Adipocyte (in vitro differentiated cells): Measurements from ENCODE around the gene LGR6.
"Not testable (repeated sequence)": the region's sequence is repeated elsewhere in the genome, so short reads cannot be mapped to it uniquely, and the experiment has no call there.

ENCODE experiments used
- DNase-seq: peaks from one replicate; pipeline ENCODE4 v3.0.0-alpha.2; 2015; ENCODE audit warnings: low read depth
- H3K27me3 ChIP-seq: replicated peaks from 2 replicates; pipeline ENCODE4 v1.7.0; 2013; ENCODE audit warnings: mild to moderate bottlenecking, low read length, moderate library complexity; ENCODE audit not compliant: control insufficient read depth, insufficient read depth
- H3K36me3 ChIP-seq: 2 replicates; pipeline ENCODE4 v1.7.0; 2013; ENCODE audit warnings: low read length, mild to moderate bottlenecking, moderate library complexity; ENCODE audit not compliant: control insufficient read depth, insufficient read depth, severe bottlenecking
- H3K4me1 ChIP-seq: 2 replicates; pipeline ENCODE4 v1.7.0; 2013; ENCODE audit warnings: mild to moderate bottlenecking, low read length, moderate library complexity; ENCODE audit not compliant: control insufficient read depth, insufficient read depth
- H3K4me3 ChIP-seq: 2 replicates; pipeline ENCODE4 v1.7.0; 2013; ENCODE audit warnings: mild to moderate bottlenecking, low read length, moderate library complexity
- H3K9ac ChIP-seq: 2 replicates; pipeline ENCODE4 v1.7.0; 2013; ENCODE audit warnings: mild to moderate bottlenecking, low read length, moderate library complexity
- H3K9me3 ChIP-seq: 2 replicates; pipeline ENCODE4 v1.7.0; 2013; ENCODE audit warnings: mild to moderate bottlenecking, low read length, moderate library complexity; ENCODE audit not compliant: control insufficient read depth

LGR6 gene

DNA sequence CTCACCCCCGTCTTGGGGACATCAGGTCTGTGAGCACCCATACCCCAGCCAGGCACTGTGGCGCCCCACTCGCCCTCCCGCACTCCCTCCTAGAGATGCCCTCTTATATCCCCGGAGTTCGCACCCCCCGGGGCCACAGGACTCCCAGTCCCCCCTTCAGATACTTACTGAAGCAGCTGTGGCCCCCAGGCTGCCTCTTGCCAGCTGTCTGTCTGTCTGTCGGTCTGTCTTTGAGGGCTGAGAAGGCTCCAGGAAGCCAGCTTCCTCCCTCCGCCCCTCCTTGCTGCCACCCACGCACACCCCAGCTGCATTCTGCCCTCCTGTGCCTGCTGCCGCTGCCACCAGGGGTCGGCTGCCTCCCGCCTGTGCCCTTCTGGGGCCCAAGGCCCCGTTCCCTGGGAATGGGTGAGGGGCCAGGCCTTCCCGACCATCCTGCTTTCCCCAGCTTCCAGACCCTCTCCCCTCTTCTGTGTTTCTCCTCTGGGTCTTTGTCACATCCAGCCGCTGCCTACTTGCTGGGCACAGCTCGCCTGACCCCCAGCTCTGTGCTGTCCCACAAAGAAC is 33.1 kb upstream of the LGR6 start, which contains the start of gene PTPN7:
Gene PTPN7 (minus strand): TSS at position 226 of the 564 bp plus-strand sequence. CDS start 1,200 bp downstream, outside the sequence.
- Histone ChIP-seq H3K4me1 (no peaks in the 10 kb centered on the region), H3K4me3 (no peak within 1 kb of the TSS), H3K36me3 (no peaks in the 10 kb centered on the region), H3K27me3 (peaks cover 23% of the 10 kb centered on the region), H3K9ac (no peak within 1 kb of the TSS), H3K9me3 (no peaks in the 10 kb centered on the region)
- DNase-seq = no peak

DNA sequence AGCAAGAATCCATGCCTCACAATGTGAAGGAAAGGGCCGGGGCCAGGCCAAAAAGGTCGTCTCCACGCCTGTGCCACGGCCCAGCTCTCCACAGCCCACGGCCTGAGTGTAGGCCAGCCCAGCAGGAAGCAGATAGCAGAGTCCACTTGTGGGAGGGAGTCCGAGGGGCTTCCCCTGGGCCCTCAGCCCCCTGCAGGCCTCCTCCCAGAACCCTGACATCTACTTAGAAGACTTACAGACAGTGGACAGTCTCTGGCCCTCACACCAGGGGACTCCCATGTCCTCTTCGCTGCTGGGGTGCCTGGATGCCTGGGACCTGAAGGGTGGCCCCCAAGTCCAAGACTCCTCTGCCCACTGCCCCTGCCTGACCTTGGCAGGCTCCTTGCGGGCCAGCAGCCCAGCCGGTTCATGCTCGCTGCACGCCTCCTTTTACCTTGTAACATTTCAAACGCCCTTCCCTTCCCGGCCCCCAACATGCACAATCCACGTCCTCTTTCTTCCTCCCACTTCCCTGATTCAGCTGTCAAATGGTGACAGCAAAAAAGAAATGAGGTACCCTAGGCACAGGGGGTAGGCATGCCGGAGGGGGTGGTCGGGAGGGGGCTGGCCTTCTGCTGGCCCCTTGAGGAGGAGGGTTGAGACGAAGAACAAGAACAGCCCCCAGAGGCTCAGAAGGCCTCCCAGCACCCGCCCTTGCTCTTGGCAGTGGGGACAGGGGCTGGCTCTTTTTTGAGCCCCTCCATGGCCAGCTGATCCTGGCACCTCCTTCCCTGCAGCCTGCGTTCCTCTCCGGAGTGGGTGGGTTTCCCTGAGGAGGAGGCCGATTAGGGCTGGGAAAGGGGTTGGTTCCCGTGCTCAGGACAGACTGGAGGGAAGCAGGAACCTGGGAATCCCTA is 32.2 kb upstream of the LGR6 start:
- no peak for DNase-seq
- no peak overlapping the region for H3K4me3 ChIP-seq
- H3K36me3 ChIP-seq = no peaks in the 10 kb centered on the region
- no peaks in the 10 kb centered on the region for H3K4me1 ChIP-seq
- H3K27me3 ChIP-seq = peaks cover 23% of the 10 kb centered on the region
- no peak overlapping the region for H3K9ac ChIP-seq
- H3K9me3 ChIP-seq = no peaks in the 10 kb centered on the region

DNA sequence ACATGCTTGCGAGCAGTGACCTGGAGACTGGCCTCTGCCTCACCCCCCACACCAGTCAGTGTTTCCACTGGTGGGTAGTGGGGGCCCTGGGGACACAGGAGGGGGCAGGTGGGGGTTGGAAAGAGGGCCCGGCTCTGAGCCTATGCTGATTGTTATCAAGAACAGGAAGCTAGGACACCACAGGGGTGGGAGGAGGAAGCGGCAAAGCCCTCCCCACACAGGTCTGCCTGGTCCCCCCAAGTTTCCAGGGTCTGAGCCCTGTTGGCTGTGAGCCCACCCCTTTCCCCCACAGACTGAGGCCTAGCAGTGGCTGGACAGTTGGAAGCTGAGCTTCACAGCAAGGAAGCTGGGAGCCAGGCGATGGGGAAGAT is 31.6 kb upstream of the LGR6 start:
- H3K27me3 ChIP-seq = peaks cover 23% of the 10 kb centered on the region
- no peaks in the 10 kb centered on the region for H3K9me3 ChIP-seq
- no peak for DNase-seq
- no peaks in the 10 kb centered on the region for H3K4me1 ChIP-seq
- no peak overlapping the region for H3K9ac ChIP-seq
- no peaks in the 10 kb centered on the region for H3K36me3 ChIP-seq
- H3K4me3 ChIP-seq = no peak overlapping the region

DNA sequence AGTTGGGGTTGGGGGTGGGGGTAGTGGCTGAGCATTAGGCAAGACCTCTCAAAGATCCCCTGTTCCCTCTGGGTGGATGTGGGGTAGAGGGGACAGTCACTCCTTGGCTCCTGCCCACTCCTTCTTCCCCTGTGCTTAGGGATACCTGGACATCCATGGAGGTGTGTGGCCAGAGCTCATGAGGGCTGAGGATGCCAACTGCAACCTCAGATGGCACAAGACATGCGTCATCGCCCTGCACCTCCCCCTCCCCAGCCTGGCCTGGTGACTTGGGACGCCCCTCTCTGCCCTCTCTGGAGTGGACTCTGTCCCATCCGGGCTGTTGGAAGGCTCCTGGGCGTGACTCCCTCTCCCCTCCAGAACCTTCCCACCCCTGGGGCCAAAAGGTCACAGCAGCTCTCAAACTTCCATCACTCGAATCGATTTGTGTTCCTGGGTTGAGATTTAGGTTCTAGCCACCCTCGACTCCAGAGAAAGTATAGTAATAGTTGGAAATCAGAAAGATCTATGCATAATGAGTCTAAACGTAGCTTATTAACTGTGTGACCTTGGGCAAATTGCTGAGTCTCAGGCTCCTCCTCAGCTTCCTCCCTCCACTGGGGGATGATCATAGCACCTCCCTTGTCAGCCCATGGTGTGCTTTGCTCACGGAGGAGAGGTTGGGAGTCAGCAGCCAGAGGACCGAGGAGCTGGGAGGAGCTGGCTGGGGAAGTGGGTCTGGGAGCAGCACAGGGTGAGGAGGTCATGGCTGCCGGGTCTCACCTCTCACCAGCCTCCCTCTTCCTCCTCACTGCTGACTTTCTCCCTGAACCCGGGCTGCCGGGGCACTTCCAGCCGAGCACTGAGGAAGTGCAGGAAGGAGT is 30.9 kb upstream of the LGR6 start:
- Histone ChIP-seq H3K9ac (no peak overlapping the region), H3K27me3 (peaks cover 19% of the 10 kb centered on the region), H3K4me1 (no peaks in the 10 kb centered on the region), H3K36me3 (no peaks in the 10 kb centered on the region), H3K4me3 (no peak overlapping the region), H3K9me3 (no peaks in the 10 kb centered on the region)
- DNase-seq = no peak

DNA sequence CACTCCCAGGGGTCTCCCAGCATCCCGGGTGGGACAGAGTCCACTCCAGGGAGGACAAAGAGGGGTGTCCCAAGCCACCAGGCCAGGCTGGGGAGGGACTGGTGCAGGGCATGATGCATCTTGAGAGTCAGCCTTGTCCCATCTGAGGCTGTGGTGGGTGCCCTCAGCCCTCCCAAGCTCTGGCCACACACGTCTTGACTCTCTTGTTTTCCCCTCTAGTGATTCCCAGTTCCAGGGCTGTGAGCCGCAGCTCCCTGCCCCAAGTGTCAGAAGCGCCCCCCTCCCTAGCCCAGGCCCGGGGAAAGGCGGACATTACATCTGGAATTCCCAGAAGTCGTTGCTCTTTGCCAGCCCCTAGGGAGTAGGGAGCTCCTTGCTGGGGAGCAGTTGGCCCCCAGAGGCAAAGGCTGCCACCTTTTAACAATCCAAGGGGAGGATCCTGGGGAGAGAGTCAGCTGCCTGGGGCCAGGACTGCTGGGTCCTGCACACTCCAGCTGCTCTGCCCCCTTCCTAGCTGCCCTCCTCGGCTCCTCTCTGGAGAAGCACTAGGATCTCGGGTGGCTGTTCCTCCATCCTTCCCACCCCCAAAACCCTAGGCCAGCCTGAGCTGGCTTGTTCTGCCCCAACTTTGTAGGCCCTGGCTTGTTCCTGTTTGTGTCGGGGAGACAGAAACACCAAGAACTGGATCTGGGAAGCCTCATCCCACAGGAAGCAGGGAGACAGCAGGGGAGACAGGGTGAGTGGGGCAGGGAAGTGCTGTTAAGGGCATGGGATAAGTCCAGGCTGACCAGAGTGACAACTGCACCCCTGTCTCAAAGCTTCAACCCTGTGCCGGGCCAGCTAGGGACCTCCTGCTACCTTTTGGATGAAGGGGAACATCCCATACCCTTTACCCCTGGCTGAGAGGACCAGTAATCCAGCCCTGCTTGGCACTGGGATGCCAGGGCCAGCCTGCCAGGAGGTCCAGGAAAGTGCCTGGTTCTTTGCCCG is 30.0 kb upstream of the LGR6 start:
- Histone ChIP-seq H3K36me3 (no peaks in the 10 kb centered on the region), H3K4me3 (no peak overlapping the region), H3K9ac (no peak overlapping the region), H3K4me1 (peaks cover 3% of the 10 kb centered on the region), H3K9me3 (no peaks in the 10 kb centered on the region), H3K27me3 (peaks cover 18% of the 10 kb centered on the region)
- DNase-seq = no peak

DNA sequence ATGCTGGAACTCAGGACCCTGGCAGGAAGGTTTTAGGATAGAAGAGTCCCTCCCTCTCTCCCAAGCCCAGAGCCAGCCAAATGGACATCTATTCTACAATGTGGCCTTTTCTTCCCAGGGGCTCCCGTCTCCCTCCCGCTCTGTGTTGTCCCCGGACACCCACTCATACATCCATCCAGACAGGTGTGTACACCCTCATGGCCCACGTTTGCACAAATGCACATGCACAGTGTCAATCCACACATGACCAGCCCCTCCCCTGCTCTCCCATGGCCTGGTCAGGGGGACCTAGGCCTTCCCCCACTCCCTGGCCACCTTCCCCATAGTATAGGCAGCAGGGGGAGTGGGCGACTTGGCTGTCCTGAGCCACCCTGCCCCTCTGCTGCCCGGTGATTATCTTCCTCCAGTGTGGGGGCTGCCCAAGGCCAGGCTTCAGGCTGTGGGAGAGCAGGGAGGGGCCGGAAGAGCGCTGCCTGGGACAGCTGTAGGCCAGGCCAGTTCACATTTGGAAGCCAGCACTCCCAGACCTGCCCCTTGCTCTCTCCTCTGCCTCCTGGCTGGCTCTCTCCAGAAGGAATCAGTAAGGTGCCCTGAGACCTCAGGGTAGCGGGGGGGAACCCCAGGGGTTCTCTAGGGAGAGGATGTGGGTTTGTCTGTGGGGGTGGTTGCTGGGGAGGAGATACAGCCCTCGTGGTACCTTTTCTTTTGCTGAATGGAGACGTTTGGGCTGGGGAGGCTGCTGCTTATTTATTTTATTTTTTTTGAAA is 29.1 kb upstream of the LGR6 start:
- H3K27me3 ChIP-seq = peaks cover 18% of the 10 kb centered on the region
- H3K36me3 ChIP-seq = no peaks in the 10 kb centered on the region
- no peak for DNase-seq
- no peak overlapping the region for H3K4me3 ChIP-seq
- H3K4me1 ChIP-seq = peaks cover 3% of the 10 kb centered on the region
- H3K9ac ChIP-seq = no peak overlapping the region
- no peaks in the 10 kb centered on the region for H3K9me3 ChIP-seq

DNA sequence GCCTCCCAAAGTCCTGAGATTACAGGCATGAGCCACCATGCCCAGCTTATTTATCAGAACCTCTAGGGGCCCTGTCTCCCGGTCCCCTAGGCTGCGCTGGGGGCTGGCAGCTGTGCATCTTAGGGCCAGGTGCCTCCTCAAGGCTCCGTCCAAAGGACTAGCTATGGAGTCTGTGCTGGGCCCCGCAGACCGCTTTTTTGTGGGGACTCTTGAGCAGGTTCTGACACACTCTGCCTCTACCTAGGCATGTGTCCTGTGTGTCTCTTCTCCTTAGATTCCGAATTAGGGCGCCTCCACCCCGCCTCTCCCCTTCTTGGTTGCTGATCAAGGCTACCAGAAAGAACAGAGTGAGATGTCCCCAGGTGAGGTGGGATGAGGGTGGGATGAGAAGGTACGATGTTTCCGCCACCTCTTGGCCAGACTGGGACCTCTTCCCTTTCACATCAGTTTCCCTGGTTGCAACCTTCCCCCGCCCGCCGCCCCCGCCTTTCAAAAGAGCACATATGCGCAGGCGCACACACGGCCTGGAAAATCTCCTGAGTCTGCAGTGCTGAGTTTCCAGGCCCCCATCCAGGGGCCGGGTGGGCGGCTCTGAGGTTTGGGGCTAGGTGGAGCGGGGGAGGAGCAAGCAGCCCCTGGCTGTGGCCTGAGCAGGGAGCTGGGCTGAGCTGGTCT is 28.2 kb upstream of the LGR6 start:
- no peaks in the 10 kb centered on the region for H3K9me3 ChIP-seq
- peaks cover 3% of the 10 kb centered on the region for H3K4me1 ChIP-seq
- H3K9ac ChIP-seq = no peak overlapping the region
- H3K36me3 ChIP-seq = no peaks in the 10 kb centered on the region
- DNase-seq = no peak
- H3K4me3 ChIP-seq = no peak overlapping the region
- peaks cover 14% of the 10 kb centered on the region for H3K27me3 ChIP-seq

DNA sequence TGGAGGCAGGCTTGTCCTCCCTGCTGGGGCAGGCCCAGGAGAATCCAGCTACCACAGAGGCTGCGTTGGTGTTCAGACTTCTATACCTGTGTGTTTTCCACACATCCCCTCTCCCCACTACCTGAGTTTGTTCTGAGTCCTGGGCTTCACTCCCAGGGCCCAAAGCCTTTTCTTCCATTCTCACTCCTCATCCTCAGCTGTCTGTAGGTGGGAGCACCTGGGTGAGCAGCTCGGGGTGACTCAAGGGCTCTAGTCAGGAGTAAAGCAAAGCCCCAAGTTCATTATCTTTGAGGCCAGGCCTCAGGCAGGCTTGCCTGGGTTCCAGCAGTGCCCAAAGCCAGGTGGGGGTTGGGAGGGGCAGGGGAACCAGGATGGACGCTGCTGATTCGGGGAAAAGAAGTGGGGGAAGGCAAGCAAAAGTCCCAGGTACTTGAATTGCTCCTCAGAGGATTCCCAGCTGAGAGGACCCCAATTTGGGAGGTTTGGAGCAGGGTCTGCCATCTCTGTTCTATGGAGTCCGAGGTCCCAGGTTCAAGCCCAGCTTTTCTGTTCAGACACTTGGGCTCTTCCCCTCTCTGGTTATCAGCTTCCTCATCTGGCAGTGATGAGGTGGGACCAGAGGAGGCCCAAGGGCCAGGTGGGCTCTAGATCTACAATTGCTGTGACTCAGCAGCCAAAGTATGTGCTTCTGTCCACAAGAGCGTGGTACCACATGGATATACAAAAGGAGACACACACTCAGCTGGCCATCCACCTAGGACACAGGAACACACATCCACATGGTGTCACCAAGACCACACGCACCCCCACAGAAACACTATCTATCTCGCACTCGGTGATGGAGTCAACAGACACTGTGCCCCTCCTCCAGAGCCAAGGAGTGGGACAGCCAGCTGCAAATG is 27.4 kb upstream of the LGR6 start:
- Histone ChIP-seq H3K4me3 (no peak overlapping the region), H3K9me3 (no peaks in the 10 kb centered on the region), H3K36me3 (no peaks in the 10 kb centered on the region), H3K27me3 (peaks cover 14% of the 10 kb centered on the region), H3K4me1 (peaks cover 3% of the 10 kb centered on the region), H3K9ac (no peak overlapping the region)
- no peak for DNase-seq

DNA sequence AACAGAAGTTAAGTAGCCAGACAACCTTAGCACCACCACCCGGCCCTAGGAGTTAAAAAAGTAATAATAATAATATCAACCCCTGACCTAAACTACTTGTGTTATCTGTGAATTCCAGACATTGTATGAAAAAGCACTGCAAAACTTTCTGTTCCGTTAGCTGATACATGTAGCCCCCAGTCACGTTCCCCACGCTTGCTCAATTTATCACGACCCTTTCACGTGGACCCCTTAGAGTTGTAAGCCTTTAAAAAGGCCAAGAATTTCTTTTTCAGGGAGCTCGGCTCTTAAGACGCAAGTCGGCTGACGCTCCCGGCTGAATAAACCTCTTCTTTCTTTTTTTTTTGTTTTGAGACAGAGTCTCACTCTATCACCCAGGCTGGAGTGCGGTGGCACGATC is 26.5 kb upstream of the LGR6 start:
- H3K9me3 ChIP-seq, H3K36me3 ChIP-seq, H3K4me3 ChIP-seq, DNase-seq, H3K9ac ChIP-seq, H3K4me1 ChIP-seq: not testable (repeated sequence)
- H3K27me3 ChIP-seq = peaks cover 14% of the 10 kb centered on the region
